HG03175 (cell line): ENCODE results near the gene ALK.

Experiments
- ATAC-seq: cut with Tn5 transposase; IDR thresholded peaks from one replicate; pipeline ENCODE4 v1.9.1; 2021; ENCODE audit warnings: mild to moderate bottlenecking, moderate library complexity; ENCODE audit not compliant: unreplicated experiment

Gene ALK

DNA sequence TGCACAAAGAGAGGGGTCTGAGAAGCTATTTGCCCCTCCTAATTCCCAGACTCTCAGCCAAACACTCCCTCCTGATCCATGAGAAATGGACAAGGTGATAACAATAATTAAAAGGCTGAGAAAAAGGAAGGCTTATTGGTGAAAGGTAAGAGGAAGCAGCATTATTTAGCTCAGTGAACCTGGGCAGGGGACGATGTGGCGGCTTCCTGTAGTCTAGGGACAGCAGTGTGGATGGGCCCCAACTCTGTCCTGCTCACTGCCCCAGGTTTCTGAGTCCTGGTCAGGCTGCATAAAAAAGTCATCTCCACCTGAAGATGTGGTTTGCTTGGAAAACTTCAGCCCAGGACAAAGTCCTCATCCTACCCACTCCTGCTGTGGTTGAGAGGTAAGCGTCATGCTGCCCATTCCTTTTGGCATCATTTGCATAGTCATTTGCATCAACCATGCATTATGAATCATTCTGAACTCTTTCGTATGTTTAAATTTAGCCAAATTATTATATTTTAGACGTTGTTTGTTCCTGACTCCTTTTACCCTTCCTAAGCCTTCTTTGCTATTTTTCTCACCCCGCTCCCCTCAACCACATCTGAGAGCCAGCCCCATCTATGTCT is 679.3 kb downstream of the ALK start:
- ATAC-seq: no peak

DNA sequence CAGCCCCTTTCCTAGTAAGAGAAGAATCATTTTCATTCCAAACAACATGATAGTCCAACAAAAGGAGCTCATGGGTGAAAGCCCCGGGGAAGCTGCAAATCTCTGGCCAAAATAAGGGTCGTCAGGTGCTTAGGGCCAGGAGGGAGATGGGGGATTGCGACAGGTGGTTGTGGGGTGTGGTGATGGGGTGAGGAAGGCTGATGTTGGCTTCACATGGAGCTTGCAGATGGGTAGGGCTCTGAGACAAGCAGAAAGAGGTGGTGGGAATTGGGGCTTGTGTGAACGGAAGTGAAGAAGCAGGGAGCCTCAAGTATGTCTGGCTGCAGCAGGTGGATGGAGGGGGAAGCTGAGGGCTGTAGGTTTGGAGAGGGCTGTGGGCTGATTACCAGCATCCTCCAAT is 680.0 kb downstream of the ALK start:
- no peak for ATAC-seq

DNA sequence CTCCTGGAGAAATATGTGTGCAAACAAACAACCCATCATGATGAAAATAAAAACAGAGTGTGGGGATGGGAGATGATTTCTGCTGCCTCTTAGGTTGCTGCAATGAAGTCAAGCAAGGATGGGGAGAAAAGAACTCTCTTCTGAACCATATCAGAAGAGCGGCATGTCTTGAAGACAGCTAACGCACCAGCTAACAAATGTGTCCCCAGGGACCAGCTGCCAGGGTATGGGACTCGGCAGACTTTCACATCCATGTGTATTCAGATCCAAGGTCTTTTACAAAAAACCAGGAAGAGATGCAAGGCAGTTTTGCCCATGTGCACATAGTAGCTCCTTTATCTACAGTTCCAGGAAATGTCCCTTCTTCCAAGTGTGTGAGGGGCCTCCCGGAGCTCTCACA is 680.8 kb downstream of the ALK start:
- ATAC-seq: no peak

DNA sequence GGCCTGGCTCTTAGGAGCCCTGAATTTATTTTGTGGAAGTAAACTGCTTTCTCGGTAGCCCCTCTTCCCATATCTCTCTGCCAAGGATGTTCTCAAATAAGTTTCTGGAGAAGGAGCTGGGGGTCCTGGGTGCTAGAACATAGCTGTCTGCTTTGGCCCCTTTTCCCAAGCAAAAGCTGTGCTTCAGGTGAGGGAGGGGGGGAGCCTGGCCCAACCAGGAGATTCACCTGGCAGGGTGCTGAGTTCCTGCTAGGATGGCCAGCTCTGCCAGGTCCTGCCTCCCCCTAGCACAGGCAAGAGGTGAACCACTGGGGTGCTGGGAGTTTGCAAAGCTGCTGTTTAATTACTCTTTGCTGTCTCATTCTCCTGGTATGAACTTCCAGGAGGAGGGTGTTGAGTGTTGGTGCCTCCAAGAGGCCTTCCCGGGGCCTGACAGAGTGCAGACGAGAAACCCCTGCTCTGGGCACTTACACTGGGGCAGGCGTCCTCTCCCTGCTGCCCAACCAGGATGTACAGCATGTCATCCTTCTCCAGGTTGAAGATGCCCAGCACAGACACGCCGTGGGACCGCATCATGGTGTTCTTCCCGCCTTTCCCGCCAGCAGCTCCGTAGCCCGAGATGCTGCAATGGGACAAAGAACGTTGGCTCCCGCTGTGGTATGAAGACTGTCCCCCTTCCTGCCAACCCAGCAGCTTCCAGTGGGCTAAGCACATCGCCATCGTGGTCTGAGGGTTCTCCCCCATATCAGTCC is 682.0 kb downstream of the ALK start:
- no peak for ATAC-seq

DNA sequence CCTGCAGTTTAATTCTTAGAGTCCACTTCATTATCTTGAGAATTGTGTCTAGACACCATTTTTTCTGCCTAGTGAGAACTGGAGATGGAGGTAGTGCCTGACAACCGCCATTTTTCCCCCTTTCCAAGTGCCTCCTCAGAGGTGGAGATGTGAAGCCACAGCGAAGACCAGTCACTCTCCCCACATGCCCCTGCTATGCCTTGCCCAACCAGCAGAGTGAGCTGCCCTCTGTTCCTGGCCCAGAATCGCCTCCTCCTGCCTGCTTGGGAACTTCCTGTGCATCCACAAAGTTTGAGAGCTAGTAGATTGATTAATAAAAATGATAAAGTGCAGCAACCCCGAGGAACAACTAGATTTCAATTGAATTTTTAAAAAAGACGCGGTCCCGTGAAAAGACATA is 682.9 kb downstream of the ALK start:
- no peak for ATAC-seq

DNA sequence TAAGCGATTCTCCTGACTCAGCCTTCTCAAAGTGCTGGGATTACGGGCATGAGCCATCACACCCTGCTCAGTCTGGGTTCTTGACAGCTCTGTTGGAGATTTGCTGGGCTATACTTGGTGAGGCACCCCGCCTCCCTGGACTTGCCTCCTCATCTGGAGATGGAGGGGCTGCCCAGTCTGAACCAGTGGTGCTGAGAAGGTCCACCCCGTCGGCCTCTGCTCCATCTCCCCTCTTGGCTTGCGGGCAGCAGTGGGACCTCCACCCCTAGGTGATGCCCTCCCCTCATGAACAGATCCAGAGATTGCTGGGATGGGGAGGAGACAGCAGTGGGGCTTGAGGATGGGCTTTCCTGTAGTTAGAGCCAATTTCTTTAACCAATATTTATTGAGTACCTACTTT is 685.3 kb downstream of the ALK start:
- no peak for ATAC-seq

DNA sequence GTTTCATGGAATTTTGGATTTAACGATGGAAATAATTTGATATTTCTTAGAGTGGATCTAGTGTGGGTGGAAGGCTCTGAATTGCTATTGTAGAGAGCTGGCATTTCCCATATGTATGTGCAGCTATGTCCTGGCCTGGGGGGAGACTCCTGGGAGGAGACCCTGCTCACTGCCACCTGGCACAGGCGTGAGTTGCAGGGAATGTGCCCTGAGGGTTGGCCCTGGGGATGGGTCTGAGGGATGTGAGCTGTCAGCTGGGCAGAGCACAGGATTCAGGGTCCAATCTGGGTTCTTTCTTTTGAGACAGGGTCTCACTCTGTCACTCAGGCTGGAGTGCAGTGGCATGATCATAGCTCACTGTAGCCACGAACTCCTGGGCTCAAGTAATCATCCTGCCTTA is 686.0 kb downstream of the ALK start:
- no peak for ATAC-seq

DNA sequence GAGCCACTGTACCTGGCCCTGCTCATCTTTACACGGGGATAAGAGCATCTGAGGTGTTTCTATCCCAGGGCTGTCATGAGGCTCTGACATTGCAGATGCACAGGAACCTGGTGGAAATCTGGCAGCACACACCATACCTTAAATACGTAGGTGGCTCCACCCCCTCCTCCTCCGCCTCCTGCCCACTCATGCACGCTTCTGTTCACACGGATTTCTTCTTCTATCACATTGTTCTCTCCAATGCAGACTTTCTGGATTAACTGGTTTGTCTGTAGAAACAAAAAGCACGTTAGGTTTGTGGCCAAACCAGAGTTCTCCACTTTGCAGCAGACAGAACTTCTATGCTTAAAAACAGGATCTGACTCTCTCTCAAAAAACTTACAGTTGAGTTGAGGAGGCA is 688.0 kb downstream of the ALK start:
- ATAC-seq: no peak

DNA sequence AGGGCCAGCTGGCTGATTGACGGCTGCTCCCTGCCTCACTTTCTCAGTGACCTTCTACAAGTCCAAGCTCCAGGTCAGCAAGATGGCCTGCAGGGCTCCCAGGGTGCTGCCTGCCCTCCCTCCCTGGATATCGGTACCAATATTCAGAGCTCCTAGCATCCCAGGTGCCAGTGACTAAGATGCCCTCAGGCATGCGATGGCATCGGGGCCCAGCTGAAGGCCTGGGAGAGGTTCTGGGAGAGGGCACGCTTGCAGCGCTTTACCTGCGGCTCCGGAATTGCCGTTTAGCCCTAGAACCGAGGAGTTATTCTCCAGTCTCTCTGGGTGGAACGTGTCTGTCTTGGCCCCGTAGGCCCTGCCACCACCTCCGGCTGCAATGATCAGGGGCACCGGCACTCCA is 689.3 kb downstream of the ALK start:
- ATAC-seq: no peak

DNA sequence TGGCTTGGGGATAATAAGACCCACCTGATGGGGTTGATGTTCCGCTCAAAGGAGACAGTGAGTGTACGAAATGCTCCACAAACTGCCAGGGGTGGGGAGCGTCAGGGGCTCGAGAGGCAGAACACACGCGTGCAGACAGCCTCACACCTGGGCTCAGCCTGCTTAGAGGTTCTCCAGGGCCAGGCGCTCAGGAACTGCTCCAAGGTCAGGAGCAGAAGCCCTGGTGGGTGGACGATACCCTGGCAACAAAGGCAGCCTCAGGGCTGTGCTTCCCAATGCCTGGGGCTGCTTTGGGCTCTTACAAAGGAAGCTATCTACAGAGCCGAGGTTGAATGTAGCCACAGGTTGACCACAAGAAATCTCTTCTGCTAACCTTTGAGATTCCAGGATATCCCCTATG is 691.7 kb downstream of the ALK start:
- no peak for ATAC-seq

DNA sequence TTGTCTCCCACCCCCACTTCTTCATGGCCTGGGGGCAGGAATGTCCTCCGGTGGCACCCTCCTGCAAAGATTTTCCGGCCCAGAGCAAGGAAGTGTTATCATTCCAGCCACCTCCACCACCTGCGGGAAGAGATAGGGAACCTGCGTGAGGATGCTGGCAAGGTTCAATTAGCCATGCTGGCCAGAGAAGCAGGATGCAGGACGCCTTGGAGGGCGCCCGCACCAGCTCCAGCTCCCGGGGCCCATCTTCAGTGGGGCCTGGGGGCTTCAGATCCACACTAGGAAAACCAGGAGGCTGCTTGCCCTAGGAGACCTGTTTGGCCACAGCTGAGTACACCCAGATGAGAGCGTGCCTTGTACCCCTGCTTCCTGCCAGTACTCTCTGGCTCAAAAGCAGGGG is 692.4 kb downstream of the ALK start:
- ATAC-seq: no peak

DNA sequence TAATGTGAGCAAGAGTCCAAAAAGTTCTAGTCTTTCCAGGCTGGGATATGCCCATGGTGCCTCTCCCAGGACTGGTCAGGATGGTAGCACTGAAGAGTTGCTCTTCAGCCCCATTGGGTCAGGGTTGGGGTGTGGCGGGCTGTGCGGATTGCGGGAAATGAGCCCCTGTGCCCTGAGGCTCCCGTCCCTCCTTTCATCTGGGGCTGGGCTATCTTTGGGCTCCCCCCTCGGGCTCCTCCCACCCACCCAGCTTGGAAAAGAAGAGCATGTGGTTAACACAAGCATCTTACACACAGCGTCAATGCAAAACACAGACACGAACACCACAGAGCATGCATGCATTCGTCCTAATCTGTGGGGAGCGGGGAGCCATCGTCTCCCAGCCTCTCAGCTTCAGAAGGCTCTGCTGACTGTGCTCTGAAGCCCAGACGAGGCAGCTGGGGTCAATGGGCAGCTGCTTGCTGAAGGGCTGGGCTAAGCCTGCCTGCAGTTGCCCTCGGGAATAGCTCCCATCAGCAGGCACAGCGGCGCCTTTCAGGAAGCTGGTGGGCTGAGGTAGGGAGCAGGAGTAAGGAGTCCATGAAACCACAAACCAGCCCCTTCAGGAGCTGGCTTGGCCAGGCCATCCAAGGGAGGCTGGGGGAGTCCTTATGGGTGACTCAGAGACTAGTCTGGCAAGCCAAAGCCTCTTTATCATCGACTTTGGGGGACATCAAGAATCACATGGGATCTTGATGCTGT is 693.3 kb downstream of the ALK start:
- ATAC-seq: no peak

DNA sequence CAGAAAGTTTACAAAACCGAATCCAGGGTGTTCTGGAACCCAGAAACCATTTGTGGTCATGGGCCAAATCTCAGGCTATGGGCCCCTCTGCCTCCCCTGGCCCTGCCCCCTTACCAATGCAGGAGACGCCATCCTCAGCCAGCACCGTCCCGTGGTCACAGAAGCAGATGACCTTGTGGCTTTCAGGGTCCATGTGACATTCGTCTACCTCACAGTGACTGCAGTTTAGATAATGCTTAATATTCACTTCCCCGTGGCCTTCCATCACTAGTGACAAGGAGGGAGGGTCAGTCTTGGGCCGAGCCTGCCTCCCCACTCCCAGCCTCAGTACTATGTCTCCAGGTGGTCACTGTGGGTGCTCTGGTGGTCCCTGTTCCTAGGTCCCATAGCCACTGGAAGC is 694.6 kb downstream of the ALK start:
- no peak for ATAC-seq

DNA sequence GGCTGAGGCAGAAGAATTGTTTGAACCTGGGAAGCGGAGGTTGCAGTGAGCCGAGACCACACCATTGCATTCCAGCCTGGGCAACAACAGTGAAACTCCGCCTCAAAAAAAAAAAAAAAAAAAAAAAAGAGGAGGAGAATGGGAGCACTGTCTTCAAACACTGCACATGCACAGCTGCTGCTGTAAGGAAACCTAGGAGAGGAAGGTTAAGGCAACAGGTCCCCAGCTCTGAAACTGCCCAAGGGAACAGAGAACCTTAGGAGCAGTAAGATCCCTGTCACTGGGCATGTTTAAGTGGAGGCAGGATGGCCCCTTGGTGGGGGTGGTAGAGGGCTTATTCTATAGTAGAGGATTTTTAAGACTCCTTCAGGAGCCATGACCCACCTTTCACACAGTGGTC is 695.0 kb downstream of the ALK start:
- no peak for ATAC-seq

DNA sequence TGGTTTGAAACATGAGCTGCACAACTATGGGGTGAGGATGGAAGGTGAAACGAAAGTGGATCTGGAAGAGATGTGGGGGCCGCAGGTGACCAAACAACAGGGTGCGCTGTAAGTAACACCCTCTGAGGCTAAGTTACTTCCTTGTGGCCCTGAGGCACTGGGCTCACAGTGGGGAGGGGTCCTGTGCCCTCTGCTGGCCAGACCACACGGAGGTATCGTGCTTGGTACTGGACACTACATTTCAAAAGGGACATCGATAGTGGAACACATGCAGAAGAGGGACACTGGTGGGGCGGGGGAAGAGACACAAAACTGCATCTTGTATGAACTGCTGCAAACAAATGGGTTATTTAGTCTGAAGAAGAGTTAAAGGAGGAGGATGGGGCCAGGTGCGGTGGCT is 695.6 kb downstream of the ALK start:
- ATAC-seq: no peak

DNA sequence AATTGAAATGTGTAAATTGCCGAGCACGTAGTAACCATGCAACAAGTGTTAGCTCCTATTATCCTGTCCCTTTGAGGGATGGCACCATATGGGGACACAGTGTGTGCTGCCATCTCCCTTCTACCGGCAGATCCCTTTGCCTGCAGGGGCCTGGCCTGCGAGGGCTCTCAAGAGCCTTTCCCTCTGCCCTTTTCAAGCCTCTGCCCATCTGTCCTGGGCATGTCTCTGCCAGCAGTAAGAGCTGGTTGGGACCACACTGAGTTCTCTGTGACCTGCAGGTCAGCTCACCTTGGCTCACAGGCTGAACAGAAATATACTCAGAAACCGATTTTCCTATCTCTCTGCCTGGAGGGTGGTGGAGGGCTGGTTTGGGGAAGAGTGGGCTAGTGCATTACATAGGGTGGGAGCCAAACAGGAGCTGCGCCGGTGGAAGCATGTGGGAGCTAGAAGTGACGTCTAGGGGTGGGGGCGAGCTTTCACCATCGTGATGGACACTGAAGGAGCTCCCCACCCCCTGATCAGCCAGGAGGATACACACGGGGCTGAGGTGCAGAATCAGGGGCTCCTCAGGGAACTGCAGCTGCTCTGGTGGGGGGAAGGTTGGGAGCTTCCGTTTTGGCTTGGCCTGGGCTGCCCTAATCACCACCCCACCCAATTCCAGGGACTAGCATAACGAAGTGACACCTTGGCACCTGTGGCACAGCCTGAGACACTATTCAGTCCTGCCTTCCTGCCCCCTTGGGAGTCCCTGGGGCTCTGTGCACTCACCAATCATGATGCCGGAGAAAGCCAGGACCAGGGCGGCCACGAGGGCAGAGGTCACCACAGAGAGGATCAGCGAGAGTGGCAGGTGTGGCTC is 696.5 kb downstream of the ALK start:
- no peak for ATAC-seq

DNA sequence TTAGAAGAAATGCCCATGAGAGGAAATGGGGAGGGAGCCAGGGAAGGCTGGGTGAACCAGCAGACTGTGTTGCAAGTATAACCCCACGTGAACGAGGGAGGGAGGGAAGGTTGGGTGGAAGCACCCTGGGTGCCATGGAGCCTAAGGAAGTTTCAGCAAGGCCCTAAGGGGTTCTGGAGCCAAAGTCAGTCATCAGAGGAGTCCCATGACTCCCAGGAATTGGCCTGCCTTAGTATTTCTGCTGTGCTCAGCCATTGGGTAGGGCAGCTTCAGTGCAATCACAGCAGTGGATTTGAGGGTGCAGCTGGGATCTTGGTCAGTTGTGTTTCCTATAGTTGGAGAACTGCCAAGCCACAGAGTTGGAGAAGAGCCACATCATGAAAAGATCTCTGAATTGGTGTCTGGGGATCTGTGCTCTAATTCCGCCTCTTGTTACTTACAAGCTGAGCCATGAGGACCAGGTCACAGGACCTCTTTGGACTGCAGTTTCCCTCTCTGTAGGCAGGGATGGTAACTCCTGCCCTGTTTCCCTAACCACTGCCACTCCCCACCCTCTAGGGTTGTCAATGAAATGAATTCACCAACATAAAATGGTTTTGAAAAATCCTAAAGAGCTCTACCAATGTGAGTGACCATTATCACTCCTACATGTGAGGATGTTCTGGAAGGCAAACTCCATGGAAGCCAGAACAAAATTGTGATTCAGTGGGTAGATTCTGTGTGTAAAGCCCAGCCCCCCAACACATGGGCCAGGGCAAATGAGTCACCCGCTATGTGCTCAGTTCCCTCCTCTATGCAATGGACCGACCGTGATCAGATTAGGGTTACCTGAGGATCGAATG is 697.3 kb downstream of the ALK start:
- no peak for ATAC-seq

DNA sequence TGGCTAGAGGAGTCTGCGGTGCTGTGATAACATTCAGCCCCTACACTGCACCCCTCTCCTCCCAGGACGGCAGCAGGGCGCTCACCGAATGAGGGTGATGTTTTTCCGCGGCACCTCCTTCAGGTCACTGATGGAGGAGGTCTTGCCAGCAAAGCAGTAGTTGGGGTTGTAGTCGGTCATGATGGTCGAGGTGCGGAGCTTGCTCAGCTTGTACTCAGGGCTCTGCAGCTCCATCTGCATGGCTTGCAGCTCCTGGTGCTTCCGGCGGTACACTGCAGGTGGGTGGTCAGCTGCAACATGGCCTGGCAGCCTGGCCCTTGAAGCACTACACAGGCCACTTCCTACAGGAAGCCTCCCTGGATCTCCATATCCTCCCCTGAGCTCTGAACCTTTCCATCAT is 698.1 kb downstream of the ALK start:
- ATAC-seq: no peak

DNA sequence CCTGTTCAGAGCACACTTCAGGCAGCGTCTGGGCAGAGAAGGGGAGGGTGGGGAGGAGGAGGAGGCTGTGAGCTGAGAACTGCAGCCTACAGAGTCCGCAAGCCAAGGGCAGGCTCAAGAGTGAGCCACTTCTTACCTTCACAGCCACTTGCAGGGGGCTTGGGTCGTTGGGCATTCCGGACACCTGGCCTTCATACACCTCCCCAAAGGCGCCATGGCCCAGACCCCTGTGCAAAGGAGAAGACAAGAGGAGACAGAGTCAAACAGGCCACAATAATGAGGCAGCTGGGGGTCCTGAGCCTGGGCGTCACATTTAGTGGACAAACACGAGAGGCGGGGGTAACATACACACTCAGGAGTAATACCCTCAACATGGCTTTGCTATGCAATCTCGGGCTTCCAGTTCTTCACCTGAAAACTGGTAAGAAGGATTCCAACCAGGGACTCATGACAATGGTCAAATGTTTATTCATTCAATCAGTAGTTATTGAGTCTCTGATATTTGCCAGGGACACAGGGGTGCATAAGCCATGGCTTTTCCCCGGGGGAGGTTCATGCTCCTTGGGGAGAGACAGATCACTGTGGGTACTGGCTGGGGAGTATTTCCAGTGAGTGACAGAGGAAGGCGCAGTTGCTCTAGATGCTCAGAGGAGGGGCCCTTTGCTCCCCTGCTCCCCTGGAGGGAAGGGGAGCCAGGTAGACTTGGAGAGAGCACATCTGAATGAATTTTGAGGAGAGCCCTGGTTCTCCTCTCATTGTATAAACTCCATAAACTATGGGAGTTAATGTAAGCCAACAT is 698.8 kb downstream of the ALK start:
- ATAC-seq: no peak
